ENCODE results near the gene CDC42BPA.

DNA sequence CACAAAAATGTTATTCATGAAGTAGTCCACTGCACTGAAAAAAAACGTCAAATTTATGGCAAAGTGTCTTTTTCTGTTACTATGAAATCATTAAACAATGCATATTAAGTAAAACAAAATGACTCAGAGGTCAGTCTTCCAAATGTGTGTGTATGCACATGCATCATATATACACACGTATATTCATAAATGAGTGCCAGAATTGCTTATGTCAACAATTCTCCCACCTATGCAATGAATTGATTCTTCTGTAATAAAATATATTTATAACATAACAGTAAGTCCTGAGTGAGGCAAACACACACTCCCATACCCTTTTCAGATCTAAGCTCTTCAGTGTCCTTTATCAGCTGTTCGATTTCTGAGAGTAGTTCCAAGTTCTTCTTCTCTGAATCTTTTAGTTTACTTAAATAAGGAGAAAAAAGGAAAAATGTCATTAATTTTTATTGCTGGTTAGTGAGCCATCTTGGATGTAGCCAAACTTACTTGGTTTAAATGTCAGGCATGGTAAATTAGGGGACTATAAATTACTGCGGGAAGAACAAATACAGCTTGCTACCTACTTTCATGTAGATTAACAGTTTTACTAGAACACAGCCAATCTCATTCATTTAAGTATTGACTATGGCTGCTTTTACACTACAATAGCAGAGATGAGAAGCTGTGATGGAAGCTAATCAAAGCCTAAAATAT lies 246.3 kb downstream of the CDC42BPA start:
- no peak for TF ChIP-seq POLR2A (IDR thresholded peaks at IDR 0.05)
- TF ChIP-seq, protein P1, sequence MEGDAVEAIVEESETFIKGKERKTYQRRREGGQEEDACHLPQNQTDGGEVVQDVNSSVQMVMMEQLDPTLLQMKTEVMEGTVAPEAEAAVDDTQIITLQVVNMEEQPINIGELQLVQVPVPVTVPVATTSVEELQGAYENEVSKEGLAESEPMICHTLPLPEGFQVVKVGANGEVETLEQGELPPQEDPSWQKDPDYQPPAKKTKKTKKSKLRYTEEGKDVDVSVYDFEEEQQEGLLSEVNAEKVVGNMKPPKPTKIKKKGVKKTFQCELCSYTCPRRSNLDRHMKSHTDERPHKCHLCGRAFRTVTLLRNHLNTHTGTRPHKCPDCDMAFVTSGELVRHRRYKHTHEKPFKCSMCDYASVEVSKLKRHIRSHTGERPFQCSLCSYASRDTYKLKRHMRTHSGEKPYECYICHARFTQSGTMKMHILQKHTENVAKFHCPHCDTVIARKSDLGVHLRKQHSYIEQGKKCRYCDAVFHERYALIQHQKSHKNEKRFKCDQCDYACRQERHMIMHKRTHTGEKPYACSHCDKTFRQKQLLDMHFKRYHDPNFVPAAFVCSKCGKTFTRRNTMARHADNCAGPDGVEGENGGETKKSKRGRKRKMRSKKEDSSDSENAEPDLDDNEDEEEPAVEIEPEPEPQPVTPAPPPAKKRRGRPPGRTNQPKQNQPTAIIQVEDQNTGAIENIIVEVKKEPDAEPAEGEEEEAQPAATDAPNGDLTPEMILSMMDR (IDR thresholded peaks at IDR 0.05): no peak
